HEK293 (cell line): ENCODE measurements around the gene C2CD3.

Experiments
- BCL11B ChIP-seq: fragments of 450-650 bp; formaldehyde crosslinking; IDR thresholded peaks from 2 replicates; pipeline ENCODE4 v1.5.1; 2016; ENCODE audit warnings: low read depth, missing biosample characterization, missing genetic modification characterization
- YY1 ChIP-seq: fragments of 450-650 bp; formaldehyde crosslinking; IDR thresholded peaks from 2 replicates; pipeline ENCODE4 v1.5.1; 2018; ENCODE audit warnings: missing biosample characterization, missing genetic modification characterization
- ZNF292 ChIP-seq: fragments of 450-650 bp; formaldehyde crosslinking; IDR thresholded peaks from 2 replicates; pipeline ENCODE4 v1.5.1; 2016; ENCODE audit warnings: low read depth, missing biosample characterization, missing genetic modification characterization, borderline replicate concordance
- ZNF510 ChIP-seq: fragments of 450-650 bp; formaldehyde crosslinking; IDR thresholded peaks from 2 replicates; pipeline ENCODE4 v1.5.1; 2018; ENCODE audit warnings: mild to moderate bottlenecking, missing genetic modification characterization, missing biosample characterization; ENCODE audit not compliant: insufficient replicate concordance
- ZNF529 ChIP-seq: fragments of 450-650 bp; formaldehyde crosslinking; IDR thresholded peaks from 2 replicates; pipeline ENCODE4 v1.5.1; 2017; ENCODE audit warnings: missing genetic modification characterization, missing biosample characterization; ENCODE audit not compliant: insufficient replicate concordance
- ZNF549 ChIP-seq: fragments of 450-650 bp; IDR thresholded peaks from 2 replicates; pipeline ENCODE4 v1.5.1; 2018; ENCODE audit warnings: missing biosample characterization, missing genetic modification characterization, mild to moderate bottlenecking, inconsistent platforms, moderate library complexity

GRCh38 chr11:74000307-74001133 lies 170.3 kb downstream of the C2CD3 start:
- TF ChIP-seq ZNF549 (tag by site-specific recombination) (no peak), ZNF529 (no peak), ZNF510 (tag by site-specific recombination) (no peak), YY1 (no peak), BCL11B (tag by site-specific recombination) (no peak), ZNF292 (tag by site-specific recombination) (no peak)
